IPS-20b (cell line): ENCODE data around the gene CCR7.

Experiments used
- H3K27ac ChIP-seq: one replicate; pipeline ENCODE4 v1.5.1; 2013; ENCODE audit warnings: low read length
- H3K27me3 ChIP-seq: 2 replicates; pipeline ENCODE4 v1.6.1; 2013; ENCODE audit warnings: mild to moderate bottlenecking, low read length, inconsistent platforms; ENCODE audit not compliant: insufficient read depth
- H3K36me3 ChIP-seq: 2 replicates; pipeline ENCODE4 v1.6.1; 2013; ENCODE audit warnings: low read depth, mild to moderate bottlenecking, inconsistent platforms, low read length, moderate library complexity; ENCODE audit not compliant: insufficient read depth
- H3K4me1 ChIP-seq: 2 replicates; pipeline ENCODE4 v1.6.1; 2013; ENCODE audit warnings: mild to moderate bottlenecking, control low read depth, inconsistent platforms, low read length, moderate library complexity; ENCODE audit not compliant: insufficient read depth
- H3K4me3 ChIP-seq: 2 replicates; pipeline ENCODE4 v1.5.1; 2013; ENCODE audit warnings: mild to moderate bottlenecking, low read length, inconsistent platforms
- H3K9ac ChIP-seq: 2 replicates; pipeline ENCODE4 v1.6.1; 2013; ENCODE audit warnings: low read depth, mild to moderate bottlenecking, inconsistent platforms, low read length, moderate library complexity
- H3K9me3 ChIP-seq: 2 replicates; pipeline ENCODE4 v1.6.1; 2013; ENCODE audit warnings: mild to moderate bottlenecking, low read depth, low read length, inconsistent platforms; ENCODE audit not compliant: insufficient read depth

Gene CCR7, protein sequence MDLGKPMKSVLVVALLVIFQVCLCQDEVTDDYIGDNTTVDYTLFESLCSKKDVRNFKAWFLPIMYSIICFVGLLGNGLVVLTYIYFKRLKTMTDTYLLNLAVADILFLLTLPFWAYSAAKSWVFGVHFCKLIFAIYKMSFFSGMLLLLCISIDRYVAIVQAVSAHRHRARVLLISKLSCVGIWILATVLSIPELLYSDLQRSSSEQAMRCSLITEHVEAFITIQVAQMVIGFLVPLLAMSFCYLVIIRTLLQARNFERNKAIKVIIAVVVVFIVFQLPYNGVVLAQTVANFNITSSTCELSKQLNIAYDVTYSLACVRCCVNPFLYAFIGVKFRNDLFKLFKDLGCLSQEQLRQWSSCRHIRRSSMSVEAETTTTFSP

DNA sequence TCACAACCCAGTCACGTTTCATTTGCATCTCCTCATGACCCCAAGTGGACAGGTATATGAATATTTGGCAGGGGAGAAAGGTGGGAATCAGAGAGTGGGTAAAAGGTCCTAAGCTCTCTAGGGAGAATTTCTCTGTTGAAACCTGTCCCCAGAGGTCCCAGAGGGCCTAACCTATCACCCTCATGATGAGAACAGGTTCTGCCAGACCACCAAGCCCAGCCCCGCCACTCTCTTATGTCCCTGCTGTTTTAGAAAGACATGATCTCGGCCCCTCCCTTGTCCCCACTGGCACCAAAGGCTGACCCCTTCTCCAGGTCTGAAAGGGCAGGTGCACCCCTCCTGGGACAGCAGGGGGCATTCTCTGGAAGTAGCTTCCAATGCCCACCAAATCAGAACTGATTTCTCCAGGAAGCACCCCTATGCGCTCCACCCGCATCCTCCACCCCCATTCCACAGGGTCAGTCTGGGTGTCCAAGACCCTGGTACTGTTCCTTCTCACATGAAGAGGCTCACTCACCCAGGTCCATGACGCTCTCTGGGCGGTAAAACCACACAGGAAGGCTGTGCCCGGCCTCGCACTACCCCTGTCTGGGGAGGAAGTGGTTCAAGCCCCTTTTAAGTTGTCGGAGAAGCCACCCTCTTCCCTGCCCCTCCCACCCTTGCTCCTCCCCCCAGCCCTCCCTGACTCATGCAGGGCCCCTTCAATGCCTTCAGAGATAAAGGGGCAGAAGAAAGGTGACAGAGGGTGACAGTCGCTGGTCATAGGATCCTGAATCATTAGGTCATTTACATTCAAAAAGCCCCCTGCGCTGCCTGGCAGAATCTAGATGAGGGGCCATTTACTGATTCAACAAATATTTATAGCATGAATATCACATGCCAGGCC lies at the start of gene CCR7:
Gene CCR7 (minus strand): TSS at position 590 of the 886 bp plus-strand sequence. CDS start 63 bp downstream, at position 527.
- no peak within 1 kb of the TSS for H3K27ac ChIP-seq
- H3K4me1 ChIP-seq = peaks cover 9% of the 10 kb centered on the region; the same call in 1 of the 2 replicates
- no peak within 1 kb of the TSS for H3K9ac ChIP-seq
- H3K9me3 ChIP-seq = peaks cover 9% of the 10 kb centered on the region
- H3K4me3 ChIP-seq = no peak within 1 kb of the TSS
- H3K27me3 ChIP-seq = 0 out of 2 replicates have a peak, but pooled peaks cover 3% of the 10 kb centered on the region
- H3K36me3 ChIP-seq = no peaks in the 10 kb centered on the region

DNA sequence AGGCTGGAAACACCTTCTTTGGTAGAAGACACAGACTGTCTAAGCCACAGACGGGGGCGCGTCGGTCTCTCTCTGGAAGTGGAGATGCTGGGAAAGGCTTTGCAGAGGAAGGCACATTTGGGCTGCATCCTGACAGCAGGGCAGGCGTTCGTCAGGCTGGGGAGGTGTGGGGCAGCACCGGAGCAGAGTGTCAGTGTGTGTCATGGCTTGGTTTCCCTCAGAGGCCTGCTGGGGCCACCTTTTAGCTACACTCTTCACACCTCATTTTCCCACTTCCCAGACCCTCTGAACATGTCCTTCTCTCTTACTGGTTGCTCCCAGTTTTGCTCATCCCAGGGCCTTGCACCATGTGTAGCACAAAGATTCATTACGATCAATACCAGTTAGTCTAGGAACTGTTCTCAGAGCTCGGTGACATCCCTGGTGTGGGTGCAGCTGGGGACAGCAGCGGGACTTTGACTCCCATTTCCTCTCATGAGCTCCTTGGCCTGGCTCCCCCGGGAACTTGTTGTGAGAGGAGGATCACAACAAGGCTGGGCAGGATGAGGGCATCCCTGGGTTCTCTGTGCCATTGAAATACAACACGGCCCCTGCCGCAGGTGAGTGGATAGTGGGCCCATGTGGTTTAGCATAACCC lies 49.3 kb upstream of the CCR7 start:
- Histone ChIP-seq H3K27ac (no peak overlapping the region), H3K9me3 (no peaks in the 10 kb centered on the region), H3K9ac (no peak overlapping the region), H3K4me1 (peaks cover 6% of the 10 kb centered on the region; the same call in 1 of the 2 replicates), H3K27me3 (no peaks in the 10 kb centered on the region; the same call in 1 of the 2 replicates), H3K4me3 (no peak overlapping the region), H3K36me3 (no peaks in the 10 kb centered on the region)

GRCh38 chr17:40613467-40614154 lies 48.3 kb upstream of the CCR7 start:
- H3K4me3 ChIP-seq = no peak overlapping the region
- peaks cover 6% of the 10 kb centered on the region; the same call in 1 of the 2 replicates for H3K4me1 ChIP-seq
- H3K36me3 ChIP-seq = no peaks in the 10 kb centered on the region
- H3K27me3 ChIP-seq = no peaks in the 10 kb centered on the region; the same call in 1 of the 2 replicates
- no peaks in the 10 kb centered on the region for H3K9me3 ChIP-seq
- H3K9ac ChIP-seq = no peak overlapping the region
- H3K27ac ChIP-seq = no peak overlapping the region

GRCh38 chr17:40612599-40613244 lies 47.5 kb upstream of the CCR7 start:
- H3K9ac ChIP-seq = no peak overlapping the region

GRCh38 chr17:40611840-40612474 lies 46.7 kb upstream of the CCR7 start:
- H3K36me3 ChIP-seq = no peaks in the 10 kb centered on the region
- H3K9ac ChIP-seq = no peak overlapping the region
- no peak overlapping the region for H3K4me3 ChIP-seq

More at GRCh38 chr17:40612599-40613244, 47.5 kb upstream of the CCR7 start:
- Histone ChIP-seq H3K9me3 (no peaks in the 10 kb centered on the region), H3K4me3 (no peak overlapping the region), H3K36me3 (no peaks in the 10 kb centered on the region), H3K27ac (no peak overlapping the region), H3K27me3 (no peaks in the 10 kb centered on the region; the same call in 1 of the 2 replicates), H3K4me1 (peaks cover 6% of the 10 kb centered on the region; the same call in 1 of the 2 replicates)

GRCh38 chr17:40610359-40610758 lies 45.1 kb upstream of the CCR7 start:
- Histone ChIP-seq H3K9me3 (no peaks in the 10 kb centered on the region), H3K27me3 (no peaks in the 10 kb centered on the region), H3K27ac (no peak overlapping the region), H3K4me3 (no peak overlapping the region), H3K4me1 (peaks cover 4% of the 10 kb centered on the region; the same call in 1 of the 2 replicates), H3K9ac (no peak overlapping the region), H3K36me3 (no peaks in the 10 kb centered on the region)

More at GRCh38 chr17:40611840-40612474, 46.7 kb upstream of the CCR7 start:
- no peaks in the 10 kb centered on the region for H3K9me3 ChIP-seq
- peaks cover 6% of the 10 kb centered on the region; the same call in 1 of the 2 replicates for H3K4me1 ChIP-seq
- H3K27ac ChIP-seq = no peak overlapping the region
- H3K27me3 ChIP-seq = no peaks in the 10 kb centered on the region; the same call in 1 of the 2 replicates

DNA sequence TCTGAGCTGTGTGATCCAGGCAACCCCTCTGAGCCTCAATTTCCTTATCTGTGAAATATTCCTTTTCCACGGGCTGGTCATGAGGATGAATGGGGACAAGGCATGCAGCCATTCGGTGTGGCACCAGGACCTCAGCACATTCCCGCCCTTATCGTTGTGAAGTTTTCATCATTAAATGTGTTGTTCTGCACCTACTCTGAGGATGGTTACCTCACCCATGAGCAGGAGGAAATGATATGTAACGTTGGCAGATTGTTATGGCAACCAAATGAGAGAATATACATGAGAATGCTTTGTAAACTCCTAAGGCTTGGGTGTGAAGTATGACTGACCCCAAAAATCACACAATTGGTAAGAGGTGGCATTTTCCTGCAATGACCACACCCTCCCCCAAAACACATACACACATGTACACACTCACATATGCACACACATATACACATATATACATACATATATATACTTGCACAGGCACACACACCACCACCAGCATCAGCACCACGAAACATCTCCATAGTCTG lies 42.8 kb upstream of the CCR7 start:
- H3K27me3 ChIP-seq = no peaks in the 10 kb centered on the region
- no peak overlapping the region for H3K4me3 ChIP-seq
- H3K27ac ChIP-seq = no peak overlapping the region
- H3K9ac ChIP-seq = no peak overlapping the region
- no peaks in the 10 kb centered on the region for H3K4me1 ChIP-seq
- H3K9me3 ChIP-seq = no peaks in the 10 kb centered on the region
- H3K36me3 ChIP-seq = no peaks in the 10 kb centered on the region

DNA sequence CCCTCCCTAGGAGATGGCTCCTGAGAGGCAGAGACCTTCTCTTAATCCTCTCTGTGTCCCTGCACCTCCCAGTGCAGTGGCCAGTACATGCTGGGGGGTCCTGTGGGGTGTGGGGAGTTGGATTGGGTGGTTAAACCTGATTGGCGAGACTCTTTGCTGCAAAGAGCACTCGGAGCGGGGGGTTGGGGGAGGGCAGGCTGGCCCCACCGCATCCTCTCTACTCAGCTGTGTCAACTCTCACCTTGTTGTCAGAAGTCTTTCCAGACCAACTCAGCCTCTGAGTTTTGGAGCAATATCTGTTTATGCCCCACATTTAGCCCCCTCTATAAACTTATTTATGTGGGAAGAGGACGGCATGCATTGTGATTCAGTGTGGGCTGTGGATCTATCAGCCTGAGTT lies 42.4 kb upstream of the CCR7 start:
- Histone ChIP-seq H3K4me3 (no peak overlapping the region), H3K9me3 (no peaks in the 10 kb centered on the region), H3K27ac (no peak overlapping the region), H3K9ac (no peak overlapping the region), H3K27me3 (no peaks in the 10 kb centered on the region), H3K36me3 (no peaks in the 10 kb centered on the region), H3K4me1 (no peaks in the 10 kb centered on the region)

DNA sequence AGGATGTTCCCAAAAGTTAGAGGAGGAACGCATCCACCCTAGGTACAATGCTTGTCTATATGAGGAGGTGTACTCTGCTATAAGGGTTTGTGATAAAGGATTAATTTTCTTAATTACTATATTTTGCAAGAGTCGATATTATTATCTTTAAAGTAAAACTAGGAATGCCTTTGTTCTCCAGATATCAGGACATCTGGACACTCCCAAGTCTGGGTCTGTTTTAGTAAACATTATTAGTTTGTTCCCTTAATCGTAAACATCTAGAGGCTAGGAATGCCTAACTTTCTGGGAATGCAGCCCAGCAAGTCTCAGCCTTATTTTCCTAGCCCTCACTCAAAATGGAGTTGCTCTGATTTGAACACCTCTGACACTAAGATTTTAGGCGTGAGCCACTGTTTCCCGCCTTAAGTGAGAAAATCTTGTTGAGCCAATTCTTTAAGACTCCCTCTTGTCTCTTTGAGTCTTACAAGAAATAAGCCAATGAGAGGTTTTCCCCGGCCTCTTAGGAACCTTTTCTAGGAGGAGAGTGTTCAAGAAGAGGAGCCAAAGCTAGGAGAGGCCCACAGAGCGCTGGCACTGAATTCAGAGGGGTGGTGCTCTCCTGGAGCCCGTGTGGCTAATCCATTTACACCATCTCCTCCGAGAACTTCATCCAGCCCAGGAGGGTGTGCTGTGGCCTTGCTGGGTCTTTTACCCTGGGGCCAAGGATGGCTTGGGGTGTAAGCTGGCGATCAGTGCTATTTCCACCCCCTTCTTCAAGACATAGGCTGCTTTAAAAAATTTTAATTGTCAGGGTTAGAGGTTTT lies 41.5 kb upstream of the CCR7 start:
- Histone ChIP-seq H3K27me3 (no peaks in the 10 kb centered on the region), H3K4me3 (no peak overlapping the region), H3K9ac (no peak overlapping the region), H3K27ac (no peak overlapping the region), H3K9me3 (no peaks in the 10 kb centered on the region), H3K4me1 (no peaks in the 10 kb centered on the region), H3K36me3 (no peaks in the 10 kb centered on the region)
